Mucosa of stomach (tissue), 1 donor: ENCODE measurements around the gene FHOD3.

Experiments
- H3K27me3 ChIP-seq: one replicate; pipeline ENCODE4 v1.7.0; 2013; ENCODE audit warnings: mild to moderate bottlenecking, low read length; ENCODE audit not compliant: control insufficient read depth, insufficient read depth
- H3K36me3 ChIP-seq: one replicate; pipeline ENCODE4 v1.7.0; 2013; ENCODE audit warnings: low read length; ENCODE audit not compliant: control insufficient read depth, insufficient read depth
- H3K4me1 ChIP-seq: one replicate; pipeline ENCODE4 v1.7.0; 2013; ENCODE audit warnings: mild to moderate bottlenecking, low read length; ENCODE audit not compliant: control insufficient read depth, insufficient read depth
- H3K4me3 ChIP-seq: one replicate; pipeline ENCODE4 v1.7.0; 2013; ENCODE audit warnings: low read length
- H3K9ac ChIP-seq: one replicate; pipeline ENCODE4 v1.7.0; 2013; ENCODE audit warnings: mild to moderate bottlenecking, low read length, moderate library complexity
- H3K9me3 ChIP-seq: one replicate; pipeline ENCODE4 v1.7.0; 2013; ENCODE audit warnings: mild to moderate bottlenecking, low read length, moderate library complexity; ENCODE audit not compliant: control insufficient read depth
- donor health status: Pancreatic carcinoma.

Gene FHOD3

GRCh38 chr18:36428431-36429029 is 131.0 kb downstream of the FHOD3 start:
- Histone ChIP-seq H3K4me1 (no peaks in the 10 kb centered on the region), H3K36me3 (no peaks in the 10 kb centered on the region), H3K4me3 (no peak overlapping the region), H3K9ac (no peak overlapping the region), H3K9me3 (no peaks in the 10 kb centered on the region), H3K27me3 (no peaks in the 10 kb centered on the region)

GRCh38 chr18:36432880-36433555 is 135.5 kb downstream of the FHOD3 start:
- Histone ChIP-seq H3K27me3 (no peaks in the 10 kb centered on the region), H3K9ac (no peak overlapping the region), H3K9me3 (no peaks in the 10 kb centered on the region), H3K36me3 (no peaks in the 10 kb centered on the region), H3K4me1 (no peaks in the 10 kb centered on the region), H3K4me3 (no peak overlapping the region)

- Histone ChIP-seq H3K9me3 (no peaks in the 10 kb centered on the region), H3K27me3 (no peaks in the 10 kb centered on the region), H3K4me1 (no peaks in the 10 kb centered on the region), H3K36me3 (no peaks in the 10 kb centered on the region), H3K9ac (no peak overlapping the region), H3K4me3 (no peak overlapping the region)
These were observed 138.9 kb downstream of the FHOD3 start for GRCh38 chr18:36436387-36436786.

GRCh38 chr18:36440614-36441013 is 143.1 kb downstream of the FHOD3 start:
- no peak overlapping the region for H3K4me3 ChIP-seq
- no peaks in the 10 kb centered on the region for H3K36me3 ChIP-seq
- no peak overlapping the region for H3K9ac ChIP-seq
- H3K4me1 ChIP-seq: no peaks in the 10 kb centered on the region
- H3K27me3 ChIP-seq: no peaks in the 10 kb centered on the region
- H3K9me3 ChIP-seq: no peaks in the 10 kb centered on the region

GRCh38 chr18:36441426-36442240 is 144.1 kb downstream of the FHOD3 start:
- H3K9ac ChIP-seq: no peak overlapping the region
- no peaks in the 10 kb centered on the region for H3K36me3 ChIP-seq
- H3K27me3 ChIP-seq: no peaks in the 10 kb centered on the region
- H3K9me3 ChIP-seq: no peaks in the 10 kb centered on the region
- H3K4me1 ChIP-seq: no peaks in the 10 kb centered on the region
- H3K4me3 ChIP-seq: no peak overlapping the region

- H3K9ac ChIP-seq: no peak overlapping the region
- no peaks in the 10 kb centered on the region for H3K4me1 ChIP-seq
These were observed 145.2 kb downstream of the FHOD3 start for GRCh38 chr18:36442717-36443116.

GRCh38 chr18:36446059-36446458 is 148.5 kb downstream of the FHOD3 start:
- Histone ChIP-seq H3K4me1 (no peaks in the 10 kb centered on the region), H3K9me3 (no peaks in the 10 kb centered on the region), H3K9ac (no peak overlapping the region), H3K27me3 (no peaks in the 10 kb centered on the region), H3K36me3 (no peaks in the 10 kb centered on the region), H3K4me3 (no peak overlapping the region)

More at GRCh38 chr18:36442717-36443116, 145.2 kb downstream of the FHOD3 start:
- Histone ChIP-seq H3K9me3 (no peaks in the 10 kb centered on the region), H3K36me3 (no peaks in the 10 kb centered on the region), H3K4me3 (no peak overlapping the region), H3K27me3 (no peaks in the 10 kb centered on the region)

- H3K36me3 ChIP-seq: no peaks in the 10 kb centered on the region
- H3K9ac ChIP-seq: no peak overlapping the region
- no peak overlapping the region for H3K4me3 ChIP-seq
- no peaks in the 10 kb centered on the region for H3K9me3 ChIP-seq
- H3K27me3 ChIP-seq: no peaks in the 10 kb centered on the region
- H3K4me1 ChIP-seq: no peaks in the 10 kb centered on the region
These were observed 151.1 kb downstream of the FHOD3 start for GRCh38 chr18:36448384-36449290.

GRCh38 chr18:36449451-36449850 is 151.9 kb downstream of the FHOD3 start:
- Histone ChIP-seq H3K36me3 (no peaks in the 10 kb centered on the region), H3K9ac (no peak overlapping the region), H3K4me1 (no peaks in the 10 kb centered on the region), H3K9me3 (no peaks in the 10 kb centered on the region), H3K27me3 (no peaks in the 10 kb centered on the region), H3K4me3 (no peak overlapping the region)

GRCh38 chr18:36450264-36450663 is 152.8 kb downstream of the FHOD3 start:
- Histone ChIP-seq H3K9me3 (no peaks in the 10 kb centered on the region), H3K4me3 (no peak overlapping the region), H3K4me1 (no peaks in the 10 kb centered on the region), H3K27me3 (no peaks in the 10 kb centered on the region), H3K9ac (no peak overlapping the region), H3K36me3 (no peaks in the 10 kb centered on the region)

GRCh38 chr18:36451454-36452251 is 154.1 kb downstream of the FHOD3 start:
- Histone ChIP-seq H3K9ac (no peak overlapping the region), H3K9me3 (no peaks in the 10 kb centered on the region), H3K4me1 (no peaks in the 10 kb centered on the region), H3K4me3 (no peak overlapping the region), H3K27me3 (no peaks in the 10 kb centered on the region), H3K36me3 (no peaks in the 10 kb centered on the region)
